ENCODE data around the gene KCNN1. TPM values are rescaled to one million over a fixed set of nuclear protein-coding genes. Genes with fewer than 3 reads are reported as not detected.

KCNN1 gene
- total and polyA plus RNA-seq, 9 of the 15 experiments (the other 6 are each of a cell fraction or from before 2014, with no cell fraction given) = 0.01 to 6.2 (median 0.72) TPM

- no peaks in the 10 kb centered on the region for H3K79me2 ChIP-seq (ENCODE audit: control insufficient read depth, insufficient read depth, low read length)
- intact Hi-C loops (cut with micrococcal nuclease) (no loop called here), in situ Hi-C loops (cut with MboI) (no loop called here)
- no TSS peak for BruUV-seq (replicated peaks)
- ChIA-PET POLR2A (interaction anchor here (0.6 to 0.9 kb wide), 2 partner anchors 11 to 308 kb away, joined by 3 read pairs; no protein-coding TSS in a partner anchor), CTCF (ENCODE audit: low intra/inter-chr PET ratio) (no interaction called here)
- H3K36me3 ChIP-seq (ENCODE audit: control insufficient read depth, insufficient read depth, low read length) = no peaks in the 10 kb centered on the region
- WGBS (ENCODE audit: insufficient coverage, low coverage, missing lambda C conversion rate) = 19% methylated on average over 2 of the region's 2 CpGs
- peak in 1 of 4 experiments; percentile 49 for DNase-seq (ENCODE audit: extremely low read depth in 1 of 4, low spot score in 3 of 4)
- peak overlapping the region in 1 of 2 experiments; percentile 78; a peak in 1 of 4 replicates for H3K9ac ChIP-seq (ENCODE audit: insufficient read depth in 1 of 2, low read depth in 2 of 2, low read length in 2 of 2)
- no peak for ATAC-seq
- peak overlapping the region; percentile 57 for H2AFZ ChIP-seq (ENCODE audit: low read depth, low read length)
- no peaks in the 10 kb centered on the region for H3K27me3 ChIP-seq (ENCODE audit: control insufficient read depth in 2 of 2, insufficient read depth in 2 of 2, low read length in 2 of 2)
- no peak for FAIRE-seq
- no peak overlapping the region; the same call in 1 of the 2 replicates for H3K4me2 ChIP-seq (ENCODE audit: insufficient read depth, low read length)
- no peak for TF ChIP-seq MEF2D (tag; conservative IDR thresholded peaks at IDR 0.05; ENCODE audit: low read depth)
- no peak for TF ChIP-seq CBFA2T3 (IDR thresholded peaks at IDR 0.05)
- no peak for TF ChIP-seq GATAD2A (IDR thresholded peaks at IDR 0.05)
- no peak for TF ChIP-seq GTF2E2 (tag; IDR thresholded peaks at IDR 0.05)
- no peak for TF ChIP-seq SMARCC2 (IDR thresholded peaks at IDR 0.05; ENCODE audit: low read depth)
- no peak for TF ChIP-seq GTF2A2 (tag; IDR thresholded peaks at IDR 0.05)
- no peak for TF ChIP-seq GTF2B (IDR thresholded peaks at IDR 0.05; ENCODE audit: extremely low read depth, insufficient read length)
- peaks cover 12 to 47% of the 10 kb centered on the region in 2 experiments for H3K4me1 ChIP-seq (replicated peaks in 1 of 2; ENCODE audit: control insufficient read depth in 2 of 2, insufficient read depth in 2 of 2, low read length in 2 of 2)
- H4K20me1 ChIP-seq (replicated peaks; ENCODE audit: control insufficient read depth, insufficient read depth, low read length) = no peaks in the 10 kb centered on the region
- H3K9me1 ChIP-seq (ENCODE audit: control insufficient read depth, insufficient read depth, low read length) = no peaks in the 10 kb centered on the region
- no peak overlapping the region for H3K27ac ChIP-seq (ENCODE audit: extremely low read depth, low read depth, low read length)
- H3K4me3 ChIP-seq = no peak overlapping the region
- H3K9me3 ChIP-seq (replicated peaks; ENCODE audit: control insufficient read depth, insufficient read depth, low read depth, low read length) = no peaks in the 10 kb centered on the region
These were observed 801 bp upstream of the KCNN1 start for GRCh38 chr19:17966129-17966483.

Measured in K562 (cell line).